Measurements from ENCODE around the gene KLHL42.

- TF ChIP-seq CTCF (IDR thresholded peaks at IDR 0.05) (no peak), POLR2A (IDR thresholded peaks at IDR 0.05) (no peak)
Measured at GRCh38 chr12:27820564-27820963, 40.5 kb downstream of the KLHL42 start.
